NT2/D1 (cell line): Measurements from ENCODE around the gene SCYL3.
"Not testable (repeated sequence)": the region's sequence is repeated elsewhere in the genome, so short reads cannot be mapped to it uniquely, and the experiment has no call there.

Experiments
- DNase-seq: peaks from one replicate; pipeline ENCODE4 v3.0.0-alpha.2; 2011; ENCODE audit warnings: low read depth, low spot score
- H3K27me3 ChIP-seq: 2 replicates; pipeline ENCODE4 v1.6.0; 2011; ENCODE audit warnings: mild to moderate bottlenecking; ENCODE audit not compliant: insufficient read length, insufficient read depth
- H3K36me3 ChIP-seq: 2 replicates; pipeline ENCODE4 v1.6.1; 2011; ENCODE audit warnings: mild to moderate bottlenecking, low read length, mixed read lengths; ENCODE audit not compliant: insufficient read depth, insufficient read length
- H3K4me1 ChIP-seq: 2 replicates; pipeline ENCODE4 v1.5.1; 2011; ENCODE audit not compliant: insufficient read depth, insufficient read length
- H3K4me3 ChIP-seq: 2 replicates; pipeline ENCODE4 v1.5.1; 2011; ENCODE audit warnings: low read depth; ENCODE audit not compliant: insufficient read length
- H3K9ac ChIP-seq: 2 replicates; pipeline ENCODE4 v1.6.0; 2011; ENCODE audit warnings: low read depth; ENCODE audit not compliant: insufficient read length
- H3K9me3 ChIP-seq: 2 replicates; pipeline ENCODE4 v1.5.1; 2011; ENCODE audit warnings: mild to moderate bottlenecking, low read length; ENCODE audit not compliant: insufficient read depth
- SUZ12 ChIP-seq: IDR thresholded peaks from 2 replicates; pipeline ENCODE4 v1.6.1; 2011; ENCODE audit not compliant: insufficient read length, insufficient read depth; ENCODE audit errors: extremely low read depth
- YY1 ChIP-seq: IDR thresholded peaks from 2 replicates; pipeline ENCODE4 v1.6.1; 2011; ENCODE audit not compliant: insufficient read length, insufficient read depth
- ZNF274 ChIP-seq: IDR thresholded peaks from 2 replicates; pipeline ENCODE4 v1.6.1; 2011; ENCODE audit warnings: mild to moderate bottlenecking, low read depth, low read length

SCYL3 gene

GRCh38 chr1:169867012-169867675, 26.6 kb downstream of the SCYL3 start:
- Histone ChIP-seq H3K9me3 (peaks cover 6% of the 10 kb centered on the region; the same call in 1 of the 2 replicates), H3K4me1 (no peaks in the 10 kb centered on the region), H3K4me3 (no peak overlapping the region), H3K36me3 (peaks cover 93% of the 10 kb centered on the region), H3K27me3 (no peaks in the 10 kb centered on the region), H3K9ac (no peak overlapping the region)
- TF ChIP-seq ZNF274 (no peak), SUZ12 (no peak), YY1 (no peak)
- DNase-seq: no peak

- no peak for TF ChIP-seq YY1
- no peak for TF ChIP-seq SUZ12
- TF ChIP-seq ZNF274: no peak
- no peaks in the 10 kb centered on the region for H3K27me3 ChIP-seq
- no peak overlapping the region for H3K4me3 ChIP-seq
- no peaks in the 10 kb centered on the region for H3K4me1 ChIP-seq
- peaks cover 93% of the 10 kb centered on the region for H3K36me3 ChIP-seq
- H3K9ac ChIP-seq: no peak overlapping the region
- H3K9me3 ChIP-seq: 0 out of 2 replicates have a peak, but pooled peaks cover under 1% of the 10 kb centered on the region
- DNase-seq: no peak
Observed at GRCh38 chr1:169866577-169866976, 27.1 kb downstream of the SCYL3 start.

- not testable (repeated sequence) for H3K9me3 ChIP-seq, H3K4me3 ChIP-seq, H3K4me1 ChIP-seq, H3K27me3 ChIP-seq, DNase-seq, H3K9ac ChIP-seq
- peaks cover 92% of the 10 kb centered on the region for H3K36me3 ChIP-seq
Observed at GRCh38 chr1:169864531-169864930, 29.2 kb downstream of the SCYL3 start.

DNA sequence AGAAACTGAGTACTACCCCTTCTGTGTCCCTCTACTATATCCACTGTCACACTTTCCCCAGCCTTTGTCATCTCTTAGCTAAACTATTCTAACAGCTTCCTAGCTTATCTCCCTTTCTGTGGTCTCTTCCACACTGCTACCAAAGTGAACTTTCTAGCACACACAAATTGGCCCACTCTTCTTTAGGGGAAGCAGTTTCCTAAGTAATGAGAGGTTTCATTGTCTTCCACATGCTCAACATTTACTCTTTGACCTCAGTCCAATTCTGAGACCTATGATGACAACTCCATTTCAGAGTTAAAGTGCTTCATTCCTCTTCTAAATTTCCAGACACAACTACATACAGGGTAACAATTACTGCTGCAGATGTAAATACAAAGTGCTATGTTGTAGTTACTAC, 32.9 kb downstream of the SCYL3 start:
- peaks cover 90% of the 10 kb centered on the region for H3K36me3 ChIP-seq
- H3K27me3 ChIP-seq: no peaks in the 10 kb centered on the region
- no peak for DNase-seq
- no peaks in the 10 kb centered on the region for H3K4me1 ChIP-seq
- H3K9ac ChIP-seq: no peak overlapping the region
- TF ChIP-seq ZNF274: no peak
- TF ChIP-seq SUZ12: no peak
- no peak for TF ChIP-seq YY1
- no peak overlapping the region for H3K4me3 ChIP-seq
- H3K9me3 ChIP-seq: no peaks in the 10 kb centered on the region

DNA sequence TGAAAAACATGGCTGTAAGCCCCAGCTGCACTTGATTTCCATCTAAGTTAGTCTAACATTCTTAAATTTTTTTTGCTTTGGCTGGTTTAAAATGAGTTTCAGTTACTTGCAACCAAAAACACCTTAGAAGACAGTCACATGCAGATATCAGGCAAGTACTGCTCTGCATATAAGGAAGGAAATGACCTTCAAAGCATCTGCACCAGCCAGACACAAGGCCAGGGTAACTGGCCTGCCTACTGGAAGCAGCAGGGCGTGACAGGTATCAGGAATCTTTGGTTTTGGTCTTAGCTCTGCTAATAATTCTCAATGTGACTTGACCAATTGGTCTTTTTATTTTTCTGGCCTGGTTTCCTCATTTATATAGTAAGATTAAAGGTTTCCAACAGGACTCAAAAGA, 33.5 kb downstream of the SCYL3 start:
- TF ChIP-seq ZNF274 (no peak), YY1 (no peak), SUZ12 (no peak)
- Histone ChIP-seq H3K9ac (no peak overlapping the region), H3K4me3 (no peak overlapping the region), H3K27me3 (no peaks in the 10 kb centered on the region), H3K4me1 (no peaks in the 10 kb centered on the region), H3K9me3 (no peaks in the 10 kb centered on the region), H3K36me3 (peaks cover 90% of the 10 kb centered on the region)
- DNase-seq: no peak

DNA sequence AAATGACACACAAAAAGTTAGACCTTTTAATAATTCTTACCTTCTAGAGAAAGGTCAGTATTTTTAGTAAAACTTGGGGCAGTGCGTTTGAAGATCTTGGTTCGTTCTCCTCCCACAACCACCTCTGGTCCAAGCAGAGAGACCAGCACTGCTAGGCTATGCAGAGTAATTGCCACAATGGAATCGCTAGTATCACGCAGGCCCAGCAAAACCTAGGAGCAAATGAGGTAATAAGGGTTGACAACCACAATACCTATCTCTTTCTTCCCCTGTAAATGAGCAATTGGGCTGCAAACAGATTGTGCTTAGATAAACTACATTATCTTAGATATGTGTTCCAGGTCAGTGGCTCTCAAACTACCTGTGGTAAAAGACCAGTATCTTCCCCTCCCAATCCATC, 34.7 kb downstream of the SCYL3 start:
- Histone ChIP-seq H3K36me3 (peaks cover 91% of the 10 kb centered on the region), H3K4me1 (no peaks in the 10 kb centered on the region), H3K4me3 (no peak overlapping the region), H3K9ac (no peak overlapping the region), H3K9me3 (no peaks in the 10 kb centered on the region), H3K27me3 (no peaks in the 10 kb centered on the region)
- no peak for DNase-seq
- TF ChIP-seq ZNF274 (no peak), YY1 (no peak), SUZ12 (no peak)

DNA sequence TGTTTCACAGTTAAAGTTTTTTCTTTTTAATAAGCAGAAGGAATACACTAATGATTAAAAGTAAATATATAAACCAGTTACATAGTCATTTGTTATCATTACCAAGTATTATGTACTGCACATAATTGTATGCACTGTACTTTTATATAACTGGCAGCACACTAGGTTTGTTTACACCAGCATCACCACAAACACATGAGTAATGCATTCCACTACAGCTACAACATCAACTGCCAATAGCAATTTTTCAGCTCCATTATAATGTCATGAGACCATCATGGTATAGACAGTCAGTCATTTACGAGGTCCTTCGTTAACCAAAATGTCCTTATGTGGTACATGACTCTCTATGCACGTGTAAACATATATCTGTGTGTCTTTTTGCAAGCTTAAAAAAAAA, 35.2 kb downstream of the SCYL3 start:
- TF ChIP-seq SUZ12 (no peak), ZNF274 (no peak), YY1 (no peak)
- H3K27me3 ChIP-seq: no peaks in the 10 kb centered on the region
- DNase-seq: no peak
- no peak overlapping the region for H3K9ac ChIP-seq
- no peak overlapping the region for H3K4me3 ChIP-seq
- H3K4me1 ChIP-seq: no peaks in the 10 kb centered on the region
- H3K9me3 ChIP-seq: no peaks in the 10 kb centered on the region
- H3K36me3 ChIP-seq: peaks cover 91% of the 10 kb centered on the region

GRCh38 chr1:169853341-169853740, 40.4 kb downstream of the SCYL3 start:
- Histone ChIP-seq H3K9ac (no peak overlapping the region), H3K36me3 (peaks cover 98% of the 10 kb centered on the region), H3K4me3 (no peak overlapping the region), H3K9me3 (no peaks in the 10 kb centered on the region), H3K4me1 (no peaks in the 10 kb centered on the region), H3K27me3 (no peaks in the 10 kb centered on the region)
- TF ChIP-seq YY1 (no peak), ZNF274 (no peak)
- DNase-seq: no peak
